ENCODE results near the gene SLC25A6.
"Not testable (repeated sequence)": the region's sequence is repeated elsewhere in the genome, so short reads cannot be mapped to it uniquely, and the experiment has no call there.

SLC25A6 gene

DNA sequence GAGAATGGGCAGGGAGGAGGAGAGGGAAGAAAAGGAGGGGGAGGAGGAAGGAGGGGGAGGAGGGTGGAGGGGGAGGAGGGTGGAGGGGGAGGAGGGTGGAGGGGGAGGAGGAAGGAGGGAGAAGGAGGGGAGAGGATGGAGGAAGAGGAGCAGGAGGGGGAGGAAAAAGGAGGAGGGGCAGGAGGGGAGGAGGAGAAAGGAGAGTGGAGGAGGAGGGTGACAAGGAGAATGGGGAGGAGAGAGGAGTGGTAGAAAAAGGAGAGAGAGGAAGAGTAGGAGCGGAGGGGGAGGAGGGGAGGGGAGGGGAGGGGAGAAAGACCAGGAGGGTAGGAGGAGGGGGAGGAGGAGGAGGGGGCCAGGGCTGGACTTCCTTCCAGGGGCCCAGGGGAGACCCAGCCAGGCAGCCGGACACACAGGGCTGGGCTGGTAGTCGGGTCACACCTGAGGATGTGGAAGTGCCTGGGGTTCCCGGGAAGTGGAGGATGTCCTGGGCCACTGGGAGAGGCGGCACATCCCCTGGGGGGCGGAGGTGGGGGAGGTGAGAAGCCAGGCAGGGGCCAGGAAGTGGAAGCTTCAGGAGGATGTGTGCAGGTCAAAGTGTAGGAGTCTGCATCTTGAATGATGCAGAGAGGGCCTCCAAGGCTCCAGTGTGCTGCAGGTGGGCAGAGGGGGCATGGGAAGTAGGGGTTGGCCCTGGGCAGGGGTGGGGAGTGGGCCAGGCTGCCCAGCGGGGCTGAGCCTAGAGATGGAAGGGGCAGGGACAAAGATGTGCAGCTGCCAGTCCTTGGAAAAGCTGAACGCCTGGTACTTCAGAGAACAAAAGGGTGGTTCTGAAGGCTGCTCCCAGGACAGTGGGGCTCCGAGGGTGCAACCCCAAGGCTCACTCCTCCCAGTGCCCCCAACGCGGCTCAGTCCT is 36.5 kb downstream of the SLC25A6 start:
- in situ Hi-C loops (cut with MboI; ENCODE audit: low sequenced_read_pairs) = no loop called here

DNA sequence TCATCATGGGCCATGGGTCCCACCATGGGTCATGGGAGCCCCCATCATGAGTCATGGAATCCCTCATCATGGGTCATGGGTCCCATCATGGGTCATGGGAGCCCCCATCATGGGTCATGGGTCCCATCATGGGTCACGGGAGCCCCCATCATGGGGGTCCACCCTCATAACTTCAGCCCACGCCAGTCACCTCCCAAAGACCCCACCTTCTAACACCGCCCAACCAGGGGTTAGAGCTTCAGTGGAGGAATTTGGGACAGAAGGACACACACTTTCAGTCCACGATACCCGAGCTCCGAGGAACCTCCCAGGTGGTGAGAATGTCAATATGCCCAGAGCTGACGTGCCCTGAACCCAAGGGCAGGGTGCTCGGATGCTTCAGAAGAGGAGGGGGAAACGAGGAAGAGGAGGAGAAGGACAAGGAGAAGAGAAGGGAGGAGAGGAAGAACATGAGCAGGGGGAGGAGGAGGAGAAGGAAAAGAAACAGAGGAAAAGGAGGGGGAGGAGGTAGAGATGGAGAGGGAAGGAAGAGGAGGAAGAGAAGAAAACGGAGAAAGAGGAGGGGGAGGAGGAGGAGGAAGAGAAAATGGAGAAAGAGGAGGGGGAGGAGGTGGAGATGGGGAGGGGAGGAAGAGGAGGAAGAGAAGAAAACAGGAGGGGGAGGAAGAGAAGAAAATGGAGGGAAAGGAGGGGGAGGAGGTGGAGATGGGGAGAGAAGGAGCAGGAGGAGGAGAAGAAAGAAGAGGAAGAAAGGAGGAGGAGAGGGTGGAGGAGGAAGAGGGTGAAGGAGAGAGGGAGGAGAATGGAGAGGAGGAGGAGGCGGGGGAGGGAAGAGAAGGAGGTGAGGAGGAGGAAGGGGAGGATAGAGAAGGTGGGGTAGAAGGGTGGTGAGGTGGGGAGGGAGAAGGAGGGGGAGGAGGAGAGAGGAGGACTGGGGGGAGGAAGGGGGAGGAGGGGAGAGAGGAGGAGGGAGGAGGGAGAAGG is 37.6 kb downstream of the SLC25A6 start:
- in situ Hi-C loops (cut with MboI; ENCODE audit: low sequenced_read_pairs) = no loop called here

DNA sequence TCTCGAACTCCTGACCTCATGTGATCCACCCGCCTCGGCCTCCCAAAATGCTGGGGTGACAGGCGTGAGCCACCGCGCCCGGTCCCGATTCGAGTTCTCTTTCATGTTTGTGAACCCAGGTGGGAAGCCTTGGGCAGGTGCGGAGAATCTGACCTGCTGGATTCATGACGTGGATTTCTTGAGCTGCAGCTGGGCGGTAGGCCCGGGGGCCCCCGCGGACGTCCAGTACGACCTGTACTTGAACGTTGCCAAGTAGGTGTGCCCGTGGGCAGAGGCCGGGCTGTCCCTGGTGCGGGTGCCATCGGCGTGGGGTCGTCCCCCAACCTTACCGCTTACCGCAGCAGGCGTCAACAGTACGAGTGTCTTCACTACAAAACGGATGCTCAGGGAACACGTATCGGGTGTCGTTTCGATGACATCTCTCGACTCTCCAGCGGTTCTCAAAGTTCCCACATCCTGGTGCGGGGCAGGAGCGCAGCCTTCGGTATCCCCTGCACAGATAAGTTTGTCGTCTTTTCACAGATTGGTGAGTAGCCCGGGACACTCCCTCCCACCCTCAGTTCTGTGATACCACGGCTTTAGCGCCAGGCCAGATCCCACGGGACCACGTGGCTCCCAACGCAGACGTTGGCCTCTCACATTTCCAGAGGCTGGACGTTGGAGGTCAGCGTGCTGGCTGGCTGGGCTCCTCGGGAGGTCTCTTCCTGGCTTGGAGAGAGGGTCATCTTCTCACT is 39.8 kb downstream of the SLC25A6 start:
- in situ Hi-C loops (cut with MboI; ENCODE audit: low sequenced_read_pairs) = no loop called here

DNA sequence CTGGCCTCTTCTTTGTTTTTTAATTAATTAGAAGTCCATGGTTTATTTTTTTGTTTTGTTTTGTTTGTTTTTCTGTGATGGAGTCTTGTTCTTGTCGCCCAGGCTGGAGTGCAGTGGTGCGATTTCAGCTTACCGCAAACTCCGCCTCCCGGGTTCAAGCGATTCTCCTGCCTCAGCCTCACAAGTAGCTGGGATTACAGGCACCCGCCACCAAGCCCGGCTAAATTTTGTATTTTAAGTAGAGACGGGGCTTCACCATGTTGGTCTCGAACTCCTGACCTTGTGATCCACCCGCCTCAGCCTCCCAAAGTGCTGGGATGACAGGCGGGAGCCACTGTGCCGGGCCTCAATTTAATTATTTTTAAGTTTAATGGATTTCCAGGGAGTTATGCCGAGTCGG is 42.3 kb downstream of the SLC25A6 start:
- in situ Hi-C loops (cut with MboI; ENCODE audit: low sequenced_read_pairs) = not testable (repeated sequence)

- in situ Hi-C loops (cut with MboI; ENCODE audit: low sequenced_read_pairs) = no loop called here
Observed at GRCh38 chrX:1341545-1342184, 50.2 kb downstream of the SLC25A6 start.

DNA sequence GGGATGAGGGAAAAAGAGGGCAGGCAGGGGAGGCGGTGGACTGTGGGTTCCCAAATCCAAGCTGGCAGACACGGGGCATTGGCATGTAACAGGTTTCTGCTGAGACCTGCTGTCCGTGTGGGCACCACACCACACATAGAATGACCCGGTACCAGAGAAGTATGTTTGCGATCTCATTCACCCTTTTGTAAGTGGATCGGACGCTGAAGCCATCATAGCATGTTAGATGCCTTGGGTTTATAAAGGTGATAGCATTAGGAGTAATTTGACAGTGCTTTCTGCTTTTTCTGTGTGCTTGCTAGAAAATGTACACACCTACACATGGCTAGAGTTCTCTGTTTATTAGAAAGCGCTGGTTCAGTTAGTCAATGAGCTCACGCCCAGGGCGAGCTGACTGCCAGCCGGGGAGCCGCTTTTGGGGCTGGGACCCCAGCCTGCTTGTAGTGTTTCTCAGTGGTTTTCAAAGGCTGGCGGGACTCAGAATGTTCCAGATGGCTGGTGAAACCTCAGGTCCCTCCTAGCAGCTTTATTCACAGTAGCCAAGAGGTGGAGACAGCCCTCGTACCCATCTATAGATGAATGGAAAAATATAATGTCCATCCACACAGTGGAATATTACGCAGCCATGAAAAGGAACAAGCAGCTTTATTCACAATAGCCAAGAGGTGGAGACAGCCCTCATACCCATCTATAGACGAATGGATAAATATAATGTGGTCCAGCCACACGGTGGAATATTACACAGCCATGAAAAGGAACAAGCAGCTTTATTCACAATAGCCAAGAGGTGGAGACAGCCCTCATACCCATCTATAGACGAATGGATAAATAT is 54.7 kb downstream of the SLC25A6 start:
- in situ Hi-C loops (cut with MboI; ENCODE audit: low sequenced_read_pairs) = no loop called here

- in situ Hi-C loops (cut with MboI; ENCODE audit: low sequenced_read_pairs) = no loop called here
Observed at GRCh38 chrX:1336331-1336943, 55.5 kb downstream of the SLC25A6 start, which contains the start of gene IL3RA. Gene IL3RA (plus strand): TSS chrX:1336785. CDS start chrX:1341766, 4,981 bp downstream.

Measured in hTERT RPE-1 (cell line).